ENCODE data around the gene TRPV2. TPM values are rescaled to one million over a fixed set of nuclear protein-coding genes. Genes with fewer than 3 reads are reported as not detected.

The TRPV2 gene
- total and polyA plus RNA-seq, 2 experiments from 2014 or later = 0.09 to 0.93 TPM

DNA sequence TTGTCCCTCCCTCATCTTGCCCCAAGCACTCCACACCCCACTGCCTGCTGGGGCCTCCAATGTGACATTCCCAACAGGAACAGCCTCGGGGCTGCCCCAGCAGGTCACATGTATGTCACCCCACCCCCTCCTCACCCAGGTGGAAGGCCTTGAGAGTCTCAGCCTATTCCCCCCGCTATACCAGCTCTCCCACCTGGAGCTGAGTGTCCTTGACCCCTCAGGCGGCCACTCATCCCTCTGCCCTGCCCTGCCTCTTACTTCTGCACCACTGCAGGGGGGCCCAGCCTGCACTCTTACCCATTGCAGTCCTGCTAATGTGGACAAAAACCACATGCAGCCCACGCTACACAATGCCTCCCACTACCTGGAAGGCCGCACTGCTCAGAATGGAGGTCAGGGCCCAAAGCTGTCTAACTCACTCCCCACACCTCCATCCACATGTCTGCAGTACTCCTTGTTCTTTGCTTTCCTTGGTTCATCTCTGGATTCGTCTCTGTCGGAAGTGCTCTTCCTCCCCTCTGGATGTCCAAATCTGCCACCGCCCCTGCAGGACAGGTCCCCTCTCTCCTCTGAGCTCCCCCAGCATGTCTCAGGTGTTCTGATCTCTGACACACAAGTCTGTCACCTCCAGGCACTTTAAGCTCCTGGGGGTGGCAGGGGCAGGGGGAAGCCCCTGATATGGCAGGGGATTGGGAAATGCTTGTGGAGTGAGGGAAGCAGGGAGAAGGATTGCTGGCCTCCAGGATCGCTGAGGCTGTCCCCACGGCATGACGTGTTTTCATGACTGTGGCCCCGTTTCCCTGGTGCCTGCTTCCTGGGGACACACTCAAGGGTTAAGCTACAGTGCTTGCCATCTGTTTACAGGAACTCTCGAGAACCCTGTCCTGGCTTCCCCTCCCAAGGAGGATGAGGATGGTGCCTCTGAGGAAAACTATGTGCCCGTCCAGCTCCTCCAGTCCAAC lies 20.8 kb downstream of the TRPV2 start:
- no peak for DNase-seq (ENCODE audit: low read depth in 1 of 2, low spot score in 1 of 2)
- no peaks in the 10 kb centered on the region for H3K9me3 ChIP-seq (ENCODE audit: low read depth)
- TF ChIP-seq CTCF (IDR thresholded peaks at IDR 0.05; ENCODE audit: low read depth, low read length) = no peak
- no peaks in the 10 kb centered on the region for H3K27me3 ChIP-seq
- H3K4me3 ChIP-seq = no peak overlapping the region
- peaks cover 17% of the 10 kb centered on the region for H3K4me1 ChIP-seq (ENCODE audit: low read depth)
- no peak overlapping the region for H3K27ac ChIP-seq
- H3K36me3 ChIP-seq = peaks cover 8% of the 10 kb centered on the region

- no peak overlapping the region for H3K27ac ChIP-seq
- peaks cover 15% of the 10 kb centered on the region for H3K36me3 ChIP-seq
- no peaks in the 10 kb centered on the region for H3K9me3 ChIP-seq (ENCODE audit: low read depth)
- peaks cover 17% of the 10 kb centered on the region for H3K4me1 ChIP-seq (ENCODE audit: low read depth)
- DNase-seq (ENCODE audit: low read depth in 1 of 2, low spot score in 1 of 2) = no peak
- H3K4me3 ChIP-seq = no peak overlapping the region
- H3K27me3 ChIP-seq = no peaks in the 10 kb centered on the region
- TF ChIP-seq CTCF (IDR thresholded peaks at IDR 0.05; ENCODE audit: low read depth, low read length) = no peak
Observed at GRCh38 chr17:16437083-16437482, 21.7 kb downstream of the TRPV2 start.

GRCh38 chr17:16438173-16438556 lies 22.8 kb downstream of the TRPV2 start:
- no peaks in the 10 kb centered on the region for H3K9me3 ChIP-seq (ENCODE audit: low read depth)
- peak overlapping the region; percentile 30 for H3K4me3 ChIP-seq
- H3K36me3 ChIP-seq = peaks cover 25% of the 10 kb centered on the region
- peaks cover 17% of the 10 kb centered on the region for H3K4me1 ChIP-seq (ENCODE audit: low read depth)
- DNase-seq (ENCODE audit: low read depth in 1 of 2, low spot score in 1 of 2) = no peak
- no peak for TF ChIP-seq CTCF (IDR thresholded peaks at IDR 0.05; ENCODE audit: low read depth, low read length)
- peak overlapping the region; percentile 92 for H3K27ac ChIP-seq
- no peaks in the 10 kb centered on the region for H3K27me3 ChIP-seq

DNA sequence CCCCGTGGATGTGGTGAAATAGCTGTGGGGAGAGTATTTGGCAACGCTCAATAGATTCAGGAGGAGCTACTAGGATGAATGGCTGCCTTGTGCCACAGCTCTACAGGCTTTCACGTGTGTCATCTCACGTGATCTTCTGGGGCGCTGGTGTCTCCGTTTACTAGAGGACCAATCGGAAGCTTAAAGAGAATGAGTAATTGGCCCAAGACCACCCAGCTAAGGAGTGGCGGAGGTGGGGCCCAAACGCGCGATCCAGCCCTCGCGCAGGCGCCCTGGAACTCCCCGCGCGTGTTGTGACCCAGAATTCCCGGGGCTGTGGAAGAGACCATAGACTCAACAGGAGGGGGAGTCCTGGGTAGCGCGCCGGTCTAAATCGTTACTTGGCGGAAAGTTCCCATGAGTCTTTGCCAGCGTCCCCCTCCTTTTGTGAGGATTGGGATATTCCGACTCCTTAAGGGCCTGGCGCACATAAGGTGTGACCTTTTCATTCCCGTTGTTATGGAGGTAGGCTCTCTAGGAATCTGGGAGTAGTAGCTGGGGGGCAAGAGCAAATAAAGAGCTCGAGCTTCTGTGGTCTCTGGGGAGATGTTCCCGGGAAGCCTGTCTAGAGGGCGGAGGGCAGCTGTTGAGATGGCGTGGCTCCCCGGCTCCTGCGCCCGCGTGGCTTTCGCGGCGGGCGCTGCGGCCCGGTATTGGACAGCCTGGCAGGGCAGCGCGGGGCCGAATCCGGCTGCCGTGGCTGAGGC lies 23.4 kb downstream of the TRPV2 start:
- TF ChIP-seq CTCF (IDR thresholded peaks at IDR 0.05; ENCODE audit: low read depth, low read length) = no peak
- DNase-seq (ENCODE audit: low read depth in 1 of 2, low spot score in 1 of 2) = peak; percentile 99 to 100
- no peaks in the 10 kb centered on the region for H3K9me3 ChIP-seq (ENCODE audit: low read depth)
- H3K27ac ChIP-seq = peak overlapping the region; percentile 92
- H3K36me3 ChIP-seq = peaks cover 26% of the 10 kb centered on the region
- H3K27me3 ChIP-seq = no peaks in the 10 kb centered on the region
- H3K4me3 ChIP-seq = peak overlapping the region; percentile 72
- H3K4me1 ChIP-seq (ENCODE audit: low read depth) = peaks cover 17% of the 10 kb centered on the region

- Histone ChIP-seq H3K4me3 (peak overlapping the region; percentile 72), H3K27me3 (no peaks in the 10 kb centered on the region), H3K36me3 (peaks cover 26% of the 10 kb centered on the region), H3K4me1 (ENCODE audit: low read depth) (peaks cover 17% of the 10 kb centered on the region), H3K27ac (peak overlapping the region; percentile 80), H3K9me3 (ENCODE audit: low read depth) (no peaks in the 10 kb centered on the region)
- peak; percentile 46 to 49 for DNase-seq (ENCODE audit: low read depth in 1 of 2, low spot score in 1 of 2)
- TF ChIP-seq CTCF (IDR thresholded peaks at IDR 0.05; ENCODE audit: low read depth, low read length) = no peak
Observed at GRCh38 chr17:16439303-16439791, 24.0 kb downstream of the TRPV2 start.

Data from cardiac muscle cell (in vitro differentiated cells and primary cell).